Astrocyte of the cerebellum (primary cell): ENCODE data around the gene CNIH4.
"Not testable (repeated sequence)": the region's sequence is repeated elsewhere in the genome, so short reads cannot be mapped to it uniquely, and the experiment has no call there.

Experiments
- DNase-seq: peaks from one replicate; pipeline ENCODE4 v3.0.0-alpha.2; 2011; ENCODE audit warnings: low read depth
- H3K4me3 ChIP-seq: 2 replicates; pipeline ENCODE4 v1.5.1; 2011; ENCODE audit warnings: mild to moderate bottlenecking, low read depth, low read length, moderate library complexity
- CTCF ChIP-seq: IDR thresholded peaks from 2 replicates; pipeline ENCODE4 v1.5.1; 2012; ENCODE audit warnings: low read length, low read depth, moderate library complexity, mild to moderate bottlenecking; ENCODE audit errors: missing control alignments
- in situ Hi-C: cut with HindIII; loops from 2 replicates; pipeline ENCODE4 v1.10.0; 2017; ENCODE audit warnings: low sequenced_read_pairs

The CNIH4 gene

GRCh38 chr1:224333939-224334786 is 22.5 kb upstream of the CNIH4 start:
- in situ Hi-C loops, result no loop called here
- no peak for DNase-seq
- H3K4me3 ChIP-seq, result no peak overlapping the region

GRCh38 chr1:224338150-224338838 is 18.4 kb upstream of the CNIH4 start:
- in situ Hi-C loops, result no loop called here
- no peak for DNase-seq
- no peak for TF ChIP-seq CTCF
- H3K4me3 ChIP-seq, result no peak overlapping the region

More at GRCh38 chr1:224333939-224334786, 22.5 kb upstream of the CNIH4 start:
- TF ChIP-seq CTCF, result no peak

GRCh38 chr1:224339442-224340033 is 17.1 kb upstream of the CNIH4 start:
- no peak overlapping the region for H3K4me3 ChIP-seq
- DNase-seq, result no peak
- in situ Hi-C loops, result no loop called here
- no peak for TF ChIP-seq CTCF

GRCh38 chr1:224340453-224341384 is 16.0 kb upstream of the CNIH4 start:
- H3K4me3 ChIP-seq, result peak overlapping the region; percentile 46
- in situ Hi-C loops, DNase-seq: not testable (repeated sequence)

- no peak overlapping the region for H3K4me3 ChIP-seq
- no peak for TF ChIP-seq CTCF
- DNase-seq, result no peak
- in situ Hi-C loops, result no loop called here
Observed at GRCh38 chr1:224343679-224344078, 13.0 kb upstream of the CNIH4 start.

- no peak overlapping the region for H3K4me3 ChIP-seq
- in situ Hi-C loops, result no loop called here
- no peak for TF ChIP-seq CTCF
- DNase-seq, result no peak
Observed at GRCh38 chr1:224348137-224348536, 8.5 kb upstream of the CNIH4 start.

GRCh38 chr1:224349716-224350115 is 7.0 kb upstream of the CNIH4 start:
- in situ Hi-C loops, H3K4me3 ChIP-seq, DNase-seq: not testable (repeated sequence)

- H3K4me3 ChIP-seq, DNase-seq, in situ Hi-C loops: not testable (repeated sequence)
Observed at GRCh38 chr1:224352436-224353085, 4.1 kb upstream of the CNIH4 start.
